AG09309 (cell line): Measurements from ENCODE around the gene DUSP22.

ENCODE experiments used
- DNase-seq: peaks from one replicate; pipeline ENCODE4 v3.0.0-alpha.2; 2010; ENCODE audit warnings: low read depth
- H3K4me3 ChIP-seq: 2 replicates; pipeline ENCODE4 v1.5.1; 2011; ENCODE audit warnings: mild to moderate bottlenecking, low read depth, low read length, moderate library complexity; ENCODE audit not compliant: control insufficient read depth
- TF ChIP-seq, protein P1 (sequence below): IDR thresholded peaks from 2 replicates; pipeline ENCODE4 v1.5.1; 2011; ENCODE audit warnings: mild to moderate bottlenecking, low read depth, low read length, inconsistent platforms; ENCODE audit not compliant: insufficient read depth, control insufficient read depth; ENCODE audit errors: missing control alignments

Gene DUSP22

DNA sequence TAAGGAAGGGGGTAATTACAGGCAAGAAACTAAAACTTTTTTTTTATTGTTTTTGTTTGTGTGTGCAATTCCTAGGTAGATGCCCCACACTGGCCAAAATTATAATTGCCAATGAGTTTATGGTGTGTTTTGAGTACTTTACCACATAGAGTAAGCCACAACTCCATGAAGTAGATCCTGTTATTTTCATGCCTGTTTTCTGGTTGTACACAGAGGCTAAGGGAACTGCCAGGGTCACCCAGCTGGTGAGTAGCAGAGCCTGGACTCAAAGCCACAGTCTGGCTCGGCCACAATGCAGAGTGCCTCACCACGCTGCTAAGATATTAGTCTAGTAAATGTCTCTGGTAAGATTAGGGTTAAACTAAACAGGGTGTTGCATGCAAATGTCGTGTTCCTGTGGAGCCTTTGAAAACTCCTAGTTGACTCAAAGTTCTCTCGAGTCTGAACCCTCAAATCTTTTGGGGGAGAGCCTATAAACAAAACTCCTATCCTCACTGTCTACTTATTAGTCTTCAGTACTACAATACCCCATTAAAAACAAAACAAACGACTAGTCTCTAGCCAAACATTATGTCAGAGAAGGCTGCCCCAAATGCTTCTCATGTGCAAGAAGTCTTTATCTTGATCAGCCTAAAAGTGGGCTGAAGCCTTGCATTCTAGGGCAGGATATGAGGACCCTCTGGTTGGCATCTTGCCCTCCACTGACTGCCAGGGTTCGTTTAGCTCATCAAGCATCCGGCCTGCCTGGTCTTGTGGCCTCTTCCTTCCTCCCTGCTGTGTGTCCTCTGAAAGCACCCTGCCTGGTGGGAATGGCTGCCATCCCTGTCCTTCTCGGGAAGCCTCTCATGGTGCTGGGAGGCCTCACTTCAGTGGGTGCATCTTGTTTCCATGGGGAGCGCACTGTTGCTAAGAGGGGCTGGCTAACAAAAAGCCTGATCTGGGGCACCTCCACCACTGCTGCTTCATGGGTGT, 4.2 kb downstream of the DUSP22 start:
- TF ChIP-seq, protein P1, sequence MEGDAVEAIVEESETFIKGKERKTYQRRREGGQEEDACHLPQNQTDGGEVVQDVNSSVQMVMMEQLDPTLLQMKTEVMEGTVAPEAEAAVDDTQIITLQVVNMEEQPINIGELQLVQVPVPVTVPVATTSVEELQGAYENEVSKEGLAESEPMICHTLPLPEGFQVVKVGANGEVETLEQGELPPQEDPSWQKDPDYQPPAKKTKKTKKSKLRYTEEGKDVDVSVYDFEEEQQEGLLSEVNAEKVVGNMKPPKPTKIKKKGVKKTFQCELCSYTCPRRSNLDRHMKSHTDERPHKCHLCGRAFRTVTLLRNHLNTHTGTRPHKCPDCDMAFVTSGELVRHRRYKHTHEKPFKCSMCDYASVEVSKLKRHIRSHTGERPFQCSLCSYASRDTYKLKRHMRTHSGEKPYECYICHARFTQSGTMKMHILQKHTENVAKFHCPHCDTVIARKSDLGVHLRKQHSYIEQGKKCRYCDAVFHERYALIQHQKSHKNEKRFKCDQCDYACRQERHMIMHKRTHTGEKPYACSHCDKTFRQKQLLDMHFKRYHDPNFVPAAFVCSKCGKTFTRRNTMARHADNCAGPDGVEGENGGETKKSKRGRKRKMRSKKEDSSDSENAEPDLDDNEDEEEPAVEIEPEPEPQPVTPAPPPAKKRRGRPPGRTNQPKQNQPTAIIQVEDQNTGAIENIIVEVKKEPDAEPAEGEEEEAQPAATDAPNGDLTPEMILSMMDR: no peak
- no peak for DNase-seq
- H3K4me3 ChIP-seq: no peak overlapping the region

DNA sequence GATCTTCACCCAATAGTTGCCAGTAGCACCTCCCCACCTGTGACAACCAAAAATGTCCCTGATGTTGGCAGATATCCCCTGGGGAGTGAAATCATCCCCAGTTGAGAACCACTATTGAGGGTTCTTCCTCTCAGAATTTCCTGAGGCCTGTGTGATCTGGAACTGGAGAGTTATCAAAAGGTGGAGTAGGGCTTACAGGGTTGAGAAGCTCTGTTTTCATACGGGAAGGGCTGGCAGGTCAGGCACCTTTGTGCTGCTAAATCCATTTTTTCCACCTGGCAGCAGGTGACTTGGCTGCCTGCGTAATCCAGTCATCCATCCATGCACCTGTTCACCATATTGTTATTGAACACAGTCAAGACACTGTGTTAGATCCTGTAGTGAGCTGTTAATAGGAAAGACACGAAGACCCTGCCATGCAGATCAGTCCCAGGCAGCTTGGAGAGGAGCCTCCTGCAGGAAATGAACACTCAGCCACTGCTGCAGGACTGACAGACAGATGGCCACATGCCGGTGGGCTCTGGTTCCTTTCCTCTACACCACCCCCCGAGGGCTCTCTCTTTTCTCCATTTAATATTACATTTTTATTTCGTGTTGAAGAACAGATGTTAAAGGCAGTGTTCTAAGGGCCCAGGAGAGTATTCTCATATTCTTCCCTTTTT, 5.4 kb downstream of the DUSP22 start:
- no peak for DNase-seq
- TF ChIP-seq, protein P1: no peak
- no peak overlapping the region for H3K4me3 ChIP-seq

DNA sequence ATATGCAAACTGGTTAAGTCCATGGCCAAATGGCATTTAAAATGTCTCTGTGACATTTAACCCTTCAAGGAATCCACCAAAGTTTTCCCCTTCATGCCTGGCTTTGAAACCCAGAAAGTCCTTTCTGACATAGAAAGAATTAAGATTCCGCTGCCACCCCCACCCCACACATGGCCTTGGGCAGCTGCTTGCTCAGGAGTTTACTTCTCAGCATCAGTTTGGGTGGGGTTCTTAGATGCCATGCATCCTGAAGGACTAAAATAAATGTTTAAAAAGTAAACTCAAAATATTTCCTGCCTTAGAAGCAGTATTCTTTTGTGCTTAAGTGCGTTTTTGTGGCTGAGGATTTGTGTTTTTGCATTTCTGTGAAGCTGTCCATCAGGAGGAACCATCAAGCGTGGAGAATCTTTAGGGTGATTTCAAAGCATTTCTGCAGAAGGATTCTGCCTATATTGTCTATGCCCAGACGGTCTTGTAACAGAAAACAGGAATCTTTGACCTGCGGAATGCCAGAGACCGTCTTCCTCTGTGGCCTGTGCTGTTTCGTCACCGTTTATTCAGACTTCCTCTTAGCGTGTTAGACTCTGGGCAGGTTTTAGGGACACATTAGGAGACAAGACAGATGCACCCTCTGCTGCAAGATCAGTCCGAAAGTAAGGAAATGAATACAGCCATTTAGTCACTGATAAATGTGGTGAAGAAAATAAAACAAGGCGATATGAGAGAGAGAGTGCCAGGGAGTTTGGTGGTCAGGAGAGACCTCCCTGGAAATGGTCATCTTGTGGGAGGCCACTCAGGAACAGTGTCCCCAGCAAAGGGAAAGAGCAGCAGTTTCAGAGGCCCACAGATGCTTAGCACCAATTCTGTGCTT, 6.2 kb downstream of the DUSP22 start:
- H3K4me3 ChIP-seq: no peak overlapping the region
- TF ChIP-seq, protein P1: no peak
- no peak for DNase-seq

DNA sequence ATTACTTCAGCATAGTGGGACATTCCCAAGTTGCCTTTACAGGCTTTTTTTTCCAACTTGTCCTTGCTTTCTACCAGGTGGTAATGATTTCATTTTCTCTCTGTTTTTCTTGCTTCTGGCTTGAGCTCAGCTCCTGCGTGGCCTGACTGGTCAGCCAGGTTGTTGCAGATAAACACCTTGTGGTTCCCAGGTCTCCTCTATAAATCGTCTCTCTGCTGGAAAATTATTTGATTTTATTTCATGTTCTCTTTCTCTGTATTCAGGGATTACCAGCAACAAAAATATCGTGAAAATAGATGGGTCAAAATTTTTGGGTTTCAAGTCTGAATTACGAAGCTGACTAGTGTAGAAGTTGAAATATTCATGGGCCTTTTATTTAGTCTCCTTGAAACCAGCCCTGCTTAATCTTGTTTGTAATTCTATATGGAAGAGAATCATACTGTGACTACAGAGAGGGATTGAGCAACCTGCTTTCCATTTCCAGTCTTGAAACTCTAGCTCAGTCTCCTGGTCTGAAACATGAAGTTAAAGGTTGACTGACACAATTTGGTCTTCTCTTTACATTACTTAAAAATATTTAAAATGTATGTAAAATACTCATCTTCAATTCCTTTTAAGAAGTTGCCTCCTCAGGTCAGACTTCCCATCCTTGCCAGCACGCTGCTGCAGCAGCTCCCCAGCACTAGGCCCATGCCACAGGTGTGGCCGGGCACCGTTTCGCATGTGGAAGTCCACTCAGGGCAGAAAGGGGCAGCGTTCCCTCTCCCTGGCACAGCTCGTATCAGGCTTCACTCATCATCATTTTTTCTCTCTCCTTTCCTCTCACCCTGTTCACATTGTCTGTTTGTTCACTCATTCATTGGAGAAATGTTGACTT, 7.1 kb downstream of the DUSP22 start:
- H3K4me3 ChIP-seq: no peak overlapping the region
- TF ChIP-seq, protein P1: no peak
- no peak for DNase-seq

DNA sequence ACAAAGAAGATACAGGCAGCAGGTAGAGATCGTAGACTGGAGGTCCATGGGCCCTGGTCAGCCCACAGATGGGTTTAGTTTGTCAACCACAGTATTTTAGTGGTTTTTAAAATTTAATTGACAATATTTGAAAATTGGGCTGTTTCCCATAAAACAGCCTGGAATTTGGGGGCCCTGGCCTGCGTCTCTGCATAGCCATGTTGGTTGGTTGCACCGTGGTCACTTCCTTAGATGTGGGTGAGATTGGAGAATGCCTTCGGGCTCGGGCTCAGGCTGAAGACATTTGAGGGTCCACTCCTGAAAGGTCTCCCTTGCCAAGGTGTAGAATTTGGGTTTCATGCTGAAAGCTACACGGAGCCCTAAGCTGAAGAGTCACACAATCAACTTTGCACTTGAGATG, 7.7 kb downstream of the DUSP22 start:
- no peak for DNase-seq
- TF ChIP-seq, protein P1: no peak
- no peak overlapping the region for H3K4me3 ChIP-seq
